HG03521 (cell line): Measurements from ENCODE around the gene SERINC4.

ENCODE experiments used
- ATAC-seq: cut with Tn5 transposase; IDR thresholded peaks from one replicate; pipeline ENCODE4 v1.9.1; 2021; ENCODE audit warnings: mild to moderate bottlenecking, moderate library complexity; ENCODE audit not compliant: unreplicated experiment

Gene SERINC4

GRCh38 chr15:43799209-43799944 is 643 bp downstream of the SERINC4 start:
- ATAC-seq = no peak

GRCh38 chr15:43796566-43796965 is 3.5 kb downstream of the SERINC4 start:
- no peak for ATAC-seq

- no peak for ATAC-seq
Observed at GRCh38 chr15:43795997-43796396, 4.0 kb downstream of the SERINC4 start.

GRCh38 chr15:43795197-43795596 is 4.8 kb downstream of the SERINC4 start:
- ATAC-seq = no peak

DNA sequence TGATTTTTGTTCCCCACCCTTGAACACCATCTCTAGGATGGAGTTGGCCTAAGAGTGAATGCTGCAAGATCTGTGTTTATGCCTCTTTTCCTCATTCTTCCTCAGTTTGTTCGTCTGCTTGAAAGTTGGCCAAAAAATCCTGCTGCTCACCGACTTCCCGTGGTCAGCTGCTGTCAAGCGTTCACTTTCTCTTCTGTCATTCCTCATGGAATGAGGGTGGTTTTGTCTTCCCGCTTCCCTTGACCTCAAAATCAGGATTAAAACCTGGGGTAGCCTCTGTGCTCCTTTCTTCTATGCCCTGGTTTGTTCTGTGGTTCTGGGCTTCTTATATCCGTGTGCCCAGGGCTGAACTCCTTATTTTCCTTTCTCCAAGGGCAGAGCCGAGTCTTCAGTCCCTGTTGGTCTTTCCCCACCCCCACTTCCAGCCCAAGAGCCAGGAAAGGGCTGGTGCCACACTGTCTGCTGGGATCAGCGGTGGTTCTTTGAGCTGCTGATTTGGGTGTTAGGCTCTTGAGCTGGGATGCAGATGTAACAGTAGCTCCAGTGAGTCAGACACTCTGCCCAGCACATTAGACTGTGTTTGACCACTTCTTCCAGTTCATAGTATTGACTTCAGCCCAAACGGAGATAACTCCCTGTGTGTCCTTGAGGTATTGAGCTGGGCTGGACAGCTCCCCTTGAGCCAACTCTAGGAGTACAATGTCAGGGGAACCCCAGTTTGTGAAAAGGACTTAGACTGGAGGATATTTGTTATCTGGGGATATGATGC is 5.6 kb downstream of the SERINC4 start:
- no peak for ATAC-seq

- ATAC-seq = no peak
Observed at GRCh38 chr15:43793647-43794046, 6.4 kb downstream of the SERINC4 start.

- no peak for ATAC-seq
Observed at GRCh38 chr15:43792761-43793476, 7.1 kb downstream of the SERINC4 start.

- peak; percentile 87 for ATAC-seq
Observed at GRCh38 chr15:43791993-43792760, 7.8 kb downstream of the SERINC4 start, which contains the start of gene SERF2. SERF2 (plus strand) TSS chr15:43792320; CDS start chr15:43792377, 57 bp downstream.

- ATAC-seq = no peak
Observed at GRCh38 chr15:43789409-43789808, 10.6 kb downstream of the SERINC4 start.

DNA sequence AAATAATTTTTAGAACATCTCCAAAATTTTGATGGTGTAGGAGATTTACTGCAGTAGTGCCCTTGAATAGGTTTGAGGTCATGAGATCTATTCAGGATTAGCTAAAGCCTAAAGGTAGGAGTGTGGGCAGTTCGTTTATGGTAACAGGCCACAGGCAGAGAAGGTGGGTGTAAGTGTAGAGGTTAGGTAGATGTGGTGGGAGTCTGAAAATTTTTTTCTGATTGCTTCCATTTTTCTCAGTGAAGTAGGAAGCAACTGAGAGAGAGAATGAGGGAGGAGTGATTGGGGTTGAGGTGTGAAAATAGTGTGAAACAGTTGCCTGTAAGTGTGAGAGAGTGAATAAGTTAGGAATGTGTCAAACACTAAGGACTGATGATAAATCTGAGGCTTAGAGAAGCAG is 21.0 kb downstream of the SERINC4 start:
- no peak for ATAC-seq

GRCh38 chr15:43777267-43777914 is 22.6 kb downstream of the SERINC4 start:
- peak; percentile 40 for ATAC-seq

DNA sequence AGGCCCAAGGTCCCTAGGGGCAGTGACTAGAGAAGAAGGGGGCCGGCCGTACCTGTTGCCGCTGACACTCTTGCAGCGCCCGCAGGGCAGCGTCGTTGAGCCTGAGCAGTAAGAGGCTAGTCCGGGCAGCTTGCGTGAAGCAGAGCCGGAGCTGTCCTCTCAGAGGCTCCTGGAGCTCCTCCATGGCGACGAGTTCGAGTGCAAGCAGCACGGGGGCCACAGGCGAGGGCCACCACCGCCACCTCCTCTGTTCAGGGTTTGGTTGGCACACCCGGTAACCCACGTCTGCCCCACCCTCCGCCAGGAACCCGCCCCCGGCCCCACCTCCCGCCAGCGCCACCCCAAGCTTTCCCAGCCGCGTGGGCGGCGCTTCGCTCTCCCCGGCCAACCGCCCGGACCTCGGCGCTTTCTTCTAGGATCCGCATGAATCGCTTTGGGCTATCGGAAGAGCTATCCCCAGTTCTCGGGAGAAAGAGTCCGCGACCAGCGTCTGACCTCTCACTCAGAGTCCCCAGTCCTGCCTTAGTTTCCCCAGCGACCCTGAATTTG is 23.2 kb downstream of the SERINC4 start, which contains the start of gene ELL3:
Gene ELL3, minus strand, starts transcription at position 249 of the 549 bp plus-strand sequence. Its CDS starts 65 bp downstream, at position 184.
- ATAC-seq = peak; percentile 28

- ATAC-seq = peak; percentile 58
Observed at GRCh38 chr15:43776101-43776717, 23.8 kb downstream of the SERINC4 start.

- no peak for ATAC-seq
Observed at GRCh38 chr15:43775411-43775965, 24.5 kb downstream of the SERINC4 start.

DNA sequence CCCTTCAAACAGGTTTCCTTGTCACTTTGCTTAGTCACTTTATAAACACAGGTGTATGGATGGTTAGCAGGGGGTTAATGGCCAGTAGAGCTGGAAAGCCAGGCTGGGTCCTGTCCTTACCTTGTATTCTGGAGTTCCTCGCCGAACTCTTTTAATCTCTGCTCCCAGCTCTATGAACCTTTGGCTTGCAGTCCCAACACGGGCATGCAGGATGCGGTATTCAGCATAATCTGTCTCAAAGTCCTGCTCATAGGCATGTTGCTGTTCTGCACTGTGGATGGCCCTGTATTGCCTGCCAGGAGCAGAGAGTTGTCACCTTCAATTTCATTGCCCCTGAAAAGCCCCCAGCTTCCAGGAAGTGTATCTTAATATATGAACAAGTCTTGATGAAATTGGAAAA is 26.0 kb downstream of the SERINC4 start:
- ATAC-seq = no peak

DNA sequence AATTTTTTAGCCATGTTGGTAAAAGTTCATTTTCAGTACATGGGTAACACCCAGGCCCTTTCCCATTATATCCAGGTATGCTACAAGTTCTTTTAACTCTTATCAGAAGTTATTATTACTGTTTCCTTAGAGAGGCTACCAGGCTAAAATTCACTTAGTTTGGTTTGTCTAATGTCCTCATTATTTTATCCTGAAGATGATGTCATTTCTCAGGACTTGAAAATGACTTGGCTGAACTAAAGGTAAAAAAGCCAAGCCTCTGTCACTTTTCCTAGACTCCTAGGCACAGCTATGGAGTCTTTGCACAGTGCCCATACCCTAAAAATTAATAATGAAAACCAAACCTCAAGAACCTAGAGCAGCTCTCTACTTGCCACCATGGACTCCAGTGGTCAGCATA is 27.4 kb downstream of the SERINC4 start:
- no peak for ATAC-seq

DNA sequence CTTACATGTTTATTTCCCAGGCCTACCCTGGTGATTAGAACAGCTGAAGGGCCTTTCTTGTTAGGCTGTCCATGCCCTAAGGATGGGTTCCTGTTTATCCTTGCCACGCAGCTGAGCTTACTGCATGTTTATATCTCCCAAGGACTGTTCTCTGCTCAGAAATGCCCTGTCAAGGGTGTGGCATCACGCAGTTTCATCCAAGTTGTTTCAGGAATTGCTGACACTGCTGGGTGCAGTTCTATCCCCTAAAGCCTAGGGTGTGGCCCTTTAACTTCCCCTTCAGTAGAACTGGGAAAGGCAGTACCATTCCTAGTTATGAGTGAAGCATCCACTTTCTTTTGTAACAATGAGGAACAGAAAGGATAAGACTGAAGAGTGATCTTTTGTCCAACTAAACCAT is 28.2 kb downstream of the SERINC4 start:
- ATAC-seq = no peak

- ATAC-seq = no peak
Observed at GRCh38 chr15:43769584-43770228, 30.3 kb downstream of the SERINC4 start.
